ENCODE data around the gene TBC1D3B. TPM values are rescaled to one million over a fixed set of nuclear protein-coding genes. Genes with fewer than 3 reads are reported as not detected.

The TBC1D3B gene
- total and polyA plus RNA-seq, 2 donors (not counting 3 experiments of a cell fraction or from before 2014, with no cell fraction given), result 0.81 to 3.3 TPM

DNA sequence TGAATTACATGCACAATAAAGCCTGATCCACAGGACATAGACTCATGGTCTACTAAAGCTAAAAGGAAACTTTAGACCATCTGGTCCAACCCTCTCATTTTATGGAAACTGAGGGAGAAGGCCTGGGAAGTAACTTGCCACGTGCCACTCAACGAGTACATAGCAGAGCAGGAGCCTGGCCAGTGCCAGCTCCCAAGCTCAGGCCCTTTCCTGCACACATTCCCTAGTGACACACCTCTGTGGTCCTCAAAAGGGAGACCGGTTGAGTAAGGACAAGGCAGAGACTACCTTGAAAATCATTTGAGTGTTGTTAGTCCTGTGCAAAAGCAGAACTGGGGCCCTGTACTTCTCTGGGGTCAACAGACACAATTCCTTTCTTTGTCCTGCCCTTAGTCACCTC lies 37.3 kb upstream of the TBC1D3B start:
- Histone ChIP-seq H3K9me3 (replicated peaks; ENCODE audit: control insufficient read depth, insufficient read depth, low read length) (no peaks in the 10 kb centered on the region), H3K9ac (replicated peaks; ENCODE audit: extremely low read depth, insufficient read depth, low read length) (no peak overlapping the region), H3K79me2 (ENCODE audit: control insufficient read depth, insufficient read depth, low read length) (no peaks in the 10 kb centered on the region), H3K27ac (ENCODE audit: insufficient read depth, low read depth, low read length) (no peak overlapping the region), H3K36me3 (ENCODE audit: control insufficient read depth in 2 of 2, extremely low read depth in 1 of 2, insufficient read depth in 2 of 2, low read length in 2 of 2) (no peaks in the 10 kb centered on the region), H3K27me3 (ENCODE audit: control insufficient read depth in 2 of 2, insufficient read depth in 2 of 2, low read length in 2 of 2) (no peaks in the 10 kb centered on the region), H2AFZ (ENCODE audit: low read depth, low read length) (no peak overlapping the region), H3K4me1 (ENCODE audit: control insufficient read depth, extremely low read depth, insufficient read depth, low read length) (no peaks in the 10 kb centered on the region), H4K20me1 (replicated peaks; ENCODE audit: control insufficient read depth, extremely low read depth, insufficient read depth, low read length) (no peaks in the 10 kb centered on the region), H3K9me1 (replicated peaks; ENCODE audit: control insufficient read depth, extremely low read depth, insufficient read depth, low read length) (no peaks in the 10 kb centered on the region), H3K4me2 (ENCODE audit: insufficient read depth, low read length) (no peak overlapping the region), H3K4me3 (replicated peaks in 1 of 3; ENCODE audit: insufficient read depth in 1 of 3, low read depth in 1 of 3, low read length in 3 of 3) (no peak overlapping the region)
- POLR2A ChIA-PET, result no interaction called here
- DNase-seq (ENCODE audit: low read depth, low spot score) (no peak), FAIRE-seq (no peak)
- CTCF ChIA-PET, result no interaction called here
- no TSS peak for BruUV-seq (replicated peaks)
- intact Hi-C loops (cut with micrococcal nuclease), result no loop called here
- dilution Hi-C loops (cut with MboI; ENCODE audit: extremely low pct_ligation_motif_present, low sequenced_read_pairs), result no loop called here
- TF ChIP-seq MYC (IDR thresholded peaks at IDR 0.05; ENCODE audit: low read depth, low read length), result no peak
- no peak for TF ChIP-seq GATA2 (IDR thresholded peaks at IDR 0.05; ENCODE audit: insufficient read depth, insufficient read length, low read depth, low read length)
- TF ChIP-seq, protein P1, sequence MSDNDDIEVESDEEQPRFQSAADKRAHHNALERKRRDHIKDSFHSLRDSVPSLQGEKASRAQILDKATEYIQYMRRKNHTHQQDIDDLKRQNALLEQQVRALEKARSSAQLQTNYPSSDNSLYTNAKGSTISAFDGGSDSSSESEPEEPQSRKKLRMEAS (IDR thresholded peaks at IDR 0.05; ENCODE audit: insufficient read depth, insufficient read length), result no peak
- TF ChIP-seq POLR2AphosphoS5 (IDR thresholded peaks at IDR 0.05; ENCODE audit: insufficient read depth, low read depth, low read length), result no peak
- TF ChIP-seq, protein P2, sequence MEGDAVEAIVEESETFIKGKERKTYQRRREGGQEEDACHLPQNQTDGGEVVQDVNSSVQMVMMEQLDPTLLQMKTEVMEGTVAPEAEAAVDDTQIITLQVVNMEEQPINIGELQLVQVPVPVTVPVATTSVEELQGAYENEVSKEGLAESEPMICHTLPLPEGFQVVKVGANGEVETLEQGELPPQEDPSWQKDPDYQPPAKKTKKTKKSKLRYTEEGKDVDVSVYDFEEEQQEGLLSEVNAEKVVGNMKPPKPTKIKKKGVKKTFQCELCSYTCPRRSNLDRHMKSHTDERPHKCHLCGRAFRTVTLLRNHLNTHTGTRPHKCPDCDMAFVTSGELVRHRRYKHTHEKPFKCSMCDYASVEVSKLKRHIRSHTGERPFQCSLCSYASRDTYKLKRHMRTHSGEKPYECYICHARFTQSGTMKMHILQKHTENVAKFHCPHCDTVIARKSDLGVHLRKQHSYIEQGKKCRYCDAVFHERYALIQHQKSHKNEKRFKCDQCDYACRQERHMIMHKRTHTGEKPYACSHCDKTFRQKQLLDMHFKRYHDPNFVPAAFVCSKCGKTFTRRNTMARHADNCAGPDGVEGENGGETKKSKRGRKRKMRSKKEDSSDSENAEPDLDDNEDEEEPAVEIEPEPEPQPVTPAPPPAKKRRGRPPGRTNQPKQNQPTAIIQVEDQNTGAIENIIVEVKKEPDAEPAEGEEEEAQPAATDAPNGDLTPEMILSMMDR (IDR thresholded peaks at IDR 0.05; ENCODE audit: extremely low read depth in 1 of 2, insufficient read depth in 1 of 2, low read depth in 1 of 2, low read length in 2 of 2), result no peak
- no peak for TF ChIP-seq JUN (IDR thresholded peaks at IDR 0.05; ENCODE audit: borderline replicate concordance, insufficient read depth, insufficient read length, low read depth)
- TF ChIP-seq FOS (IDR thresholded peaks at IDR 0.05; ENCODE audit: borderline replicate concordance, insufficient read depth, low read length), result no peak
- TF ChIP-seq POLR2A (IDR thresholded peaks at IDR 0.05; ENCODE audit: low read depth, low read length), result no peak
- TF ChIP-seq EZH2 (IDR thresholded peaks at IDR 0.05; ENCODE audit: borderline replicate concordance, low read depth, low read length, severe bottlenecking), result no peak

Data from endothelial cell of umbilical vein (primary cell).